Measurements from ENCODE around the gene HOXC9.

HOXC9 gene

GRCh38 chr12:53975479-53976152 lies 24.3 kb upstream of the HOXC9 start:
- no peak for TF ChIP-seq CTCF (IDR thresholded peaks at IDR 0.05; ENCODE audit: low read depth, low read length)
- in situ Hi-C loops (cut with HindIII; ENCODE audit: low sequenced_read_pairs) = no loop called here
- DNase-seq (ENCODE audit: low read depth, low spot score) = no peak
- H3K4me3 ChIP-seq (ENCODE audit: low read depth, low read length) = no peak overlapping the region

DNA sequence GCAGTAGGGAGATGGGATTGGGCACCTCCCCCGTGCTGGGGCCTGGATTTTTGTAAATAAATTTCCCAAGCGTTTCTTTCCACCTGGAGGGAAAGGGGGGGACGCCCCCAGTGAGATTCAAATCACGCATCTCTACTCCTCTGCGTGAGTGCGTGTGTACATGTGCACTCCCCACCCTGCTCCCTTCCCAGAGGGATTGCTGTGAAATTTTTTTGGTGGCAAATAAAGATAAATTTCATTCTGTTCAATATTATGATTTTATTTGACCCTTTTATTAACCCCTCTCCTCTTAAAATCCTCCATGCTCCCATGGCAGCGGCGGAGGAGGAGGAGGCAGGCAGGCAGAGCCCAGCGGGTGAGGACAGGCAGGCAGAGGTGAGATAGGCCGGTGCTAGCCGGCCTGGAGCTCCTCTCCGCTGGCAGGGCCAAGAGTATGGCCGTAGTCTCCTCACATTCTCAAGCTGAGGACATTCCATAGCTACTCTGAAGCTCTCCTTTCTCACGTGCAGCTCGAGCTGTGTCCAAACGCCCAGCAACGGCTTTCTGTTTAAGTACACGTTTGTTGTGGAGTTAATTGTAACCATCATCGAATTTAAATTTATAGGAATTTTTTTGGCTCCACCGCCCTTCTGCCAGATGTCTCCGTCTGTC lies 23.7 kb upstream of the HOXC9 start:
- TF ChIP-seq CTCF (IDR thresholded peaks at IDR 0.05; ENCODE audit: low read depth, low read length) = no peak
- no peak overlapping the region for H3K4me3 ChIP-seq (ENCODE audit: low read depth, low read length)
- DNase-seq (ENCODE audit: low read depth, low spot score) = no peak
- in situ Hi-C loops (cut with HindIII; ENCODE audit: low sequenced_read_pairs) = no loop called here

DNA sequence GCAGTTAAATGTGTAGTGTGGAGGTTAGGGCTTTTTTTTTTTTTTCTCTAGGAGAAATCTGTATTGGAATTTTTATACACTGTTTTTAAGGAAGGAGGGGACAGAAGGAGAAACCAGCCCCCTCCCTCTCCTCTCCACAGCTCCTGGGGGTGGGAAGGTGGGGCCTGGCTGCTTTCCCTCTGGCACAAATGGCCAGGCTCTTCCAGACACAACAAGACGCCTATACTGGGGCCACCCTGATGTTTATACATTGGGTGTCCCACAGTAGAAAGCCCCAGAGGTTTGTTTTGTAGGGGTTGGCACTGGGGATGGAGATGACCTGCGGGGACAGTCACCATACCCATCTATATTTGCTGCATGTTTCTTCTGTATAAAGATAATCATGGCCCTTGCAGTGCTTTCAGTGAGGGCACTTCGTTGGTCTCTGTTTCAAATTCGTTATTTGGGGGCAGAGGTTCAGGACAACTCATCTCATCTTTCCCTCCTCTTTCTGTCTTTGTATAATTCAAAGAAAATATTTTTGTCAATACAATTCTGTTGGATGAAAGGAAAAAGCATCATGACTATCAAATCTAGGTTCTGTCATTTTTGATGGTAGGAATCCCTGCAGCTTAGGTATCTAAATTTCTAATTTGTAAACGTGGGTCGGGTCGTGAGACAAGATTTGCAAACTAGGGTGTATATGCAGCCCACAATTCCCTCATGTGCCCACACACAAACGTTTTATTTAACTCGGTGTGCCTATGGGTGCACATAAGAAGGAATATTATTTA lies 23.0 kb upstream of the HOXC9 start:
- DNase-seq (ENCODE audit: low read depth, low spot score) = no peak
- TF ChIP-seq CTCF (IDR thresholded peaks at IDR 0.05; ENCODE audit: low read depth, low read length) = no peak
- in situ Hi-C loops (cut with HindIII; ENCODE audit: low sequenced_read_pairs) = no loop called here
- H3K4me3 ChIP-seq (ENCODE audit: low read depth, low read length) = no peak overlapping the region

DNA sequence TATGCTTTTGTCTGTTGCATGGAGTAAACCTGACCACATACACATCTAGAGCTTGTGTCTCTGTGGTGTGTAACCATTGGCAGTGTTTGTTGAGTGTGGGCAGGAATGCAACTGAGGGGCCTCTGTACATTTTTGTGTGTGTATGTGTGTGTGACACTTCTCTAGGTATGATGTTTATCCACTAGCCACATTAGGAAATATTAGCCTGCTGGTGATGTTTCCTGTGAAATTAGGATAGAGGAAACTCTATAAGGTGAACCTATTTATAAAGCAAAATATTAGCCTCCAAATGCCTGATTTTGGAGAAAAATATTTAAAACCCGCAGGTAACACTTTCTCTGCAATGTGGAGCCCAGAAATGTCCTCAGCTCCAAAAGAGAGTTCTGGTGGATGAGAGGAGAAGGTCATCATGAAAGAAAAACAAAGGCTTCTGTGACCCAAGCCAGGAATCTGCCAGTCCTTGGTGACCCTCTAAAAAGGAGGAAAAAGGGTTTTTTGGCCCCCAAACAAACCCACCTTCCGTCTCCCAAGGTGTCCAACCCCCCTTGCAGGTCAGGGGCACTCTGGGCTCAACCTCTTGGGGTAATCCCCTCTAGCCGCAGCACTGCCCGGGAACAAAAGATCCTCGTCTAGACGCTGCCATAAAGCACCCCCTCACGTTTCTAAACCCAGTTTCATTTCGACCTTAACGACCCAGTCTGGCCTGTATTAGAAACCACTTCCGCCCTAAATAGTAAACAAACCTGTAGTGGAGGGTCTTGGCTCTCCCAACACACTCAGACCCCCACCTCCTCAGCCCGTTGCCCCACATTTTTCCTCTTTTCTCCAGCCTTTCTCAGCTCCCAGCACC lies 22.1 kb upstream of the HOXC9 start:
- no peak overlapping the region for H3K4me3 ChIP-seq (ENCODE audit: low read depth, low read length)
- no peak for DNase-seq (ENCODE audit: low read depth, low spot score)
- in situ Hi-C loops (cut with HindIII; ENCODE audit: low sequenced_read_pairs) = no loop called here
- no peak for TF ChIP-seq CTCF (IDR thresholded peaks at IDR 0.05; ENCODE audit: low read depth, low read length)

- TF ChIP-seq CTCF (IDR thresholded peaks at IDR 0.05; ENCODE audit: low read depth, low read length) = no peak
- in situ Hi-C loops (cut with HindIII; ENCODE audit: low sequenced_read_pairs) = no loop called here
- no peak for DNase-seq (ENCODE audit: low read depth, low spot score)
- no peak overlapping the region for H3K4me3 ChIP-seq (ENCODE audit: low read depth, low read length)
Observed at GRCh38 chr12:53978477-53979356, 21.2 kb upstream of the HOXC9 start.
